A673 (cell line): ENCODE results near the gene CAMSAP1.

Source experiments
- EZH2 ChIP-seq: fragments of 200-600 bp; sonication (generic); IDR thresholded peaks from 2 replicates; pipeline ENCODE4 v1.6.1; 2017; ENCODE audit warnings: borderline replicate concordance, low read depth, mild to moderate bottlenecking, mixed read lengths, antibody characterized with exemption, low read length; ENCODE audit not compliant: poor library complexity, severe bottlenecking
- TF ChIP-seq, protein P1 (sequence below): fragments of 300-800, 200-600 bp; sonication (generic); conservative IDR thresholded peaks from 2 replicates; pipeline ENCODE4 v1.5.1; 2017; ENCODE audit warnings: low read depth, mild to moderate bottlenecking, antibody characterized with exemption, low read length, moderate library complexity, mixed read lengths

DNA sequence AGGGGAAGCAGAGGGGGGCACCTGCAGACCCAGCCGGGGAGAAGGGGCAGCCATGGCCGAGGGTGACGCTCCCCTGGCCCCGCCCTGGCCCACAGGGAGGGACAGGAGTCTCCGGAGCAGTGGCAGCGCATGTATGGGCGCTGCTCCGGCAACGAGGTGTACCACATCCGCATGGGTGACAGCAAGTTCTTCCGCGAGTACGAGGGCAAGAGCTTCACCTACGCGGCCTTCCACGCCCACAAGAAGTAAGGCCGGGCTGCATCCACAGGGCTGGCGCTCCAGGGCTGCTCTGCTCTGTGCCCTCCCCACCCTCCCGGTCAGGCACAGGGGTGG lies 137.2 kb downstream of the CAMSAP1 start:
- TF ChIP-seq, protein P1, sequence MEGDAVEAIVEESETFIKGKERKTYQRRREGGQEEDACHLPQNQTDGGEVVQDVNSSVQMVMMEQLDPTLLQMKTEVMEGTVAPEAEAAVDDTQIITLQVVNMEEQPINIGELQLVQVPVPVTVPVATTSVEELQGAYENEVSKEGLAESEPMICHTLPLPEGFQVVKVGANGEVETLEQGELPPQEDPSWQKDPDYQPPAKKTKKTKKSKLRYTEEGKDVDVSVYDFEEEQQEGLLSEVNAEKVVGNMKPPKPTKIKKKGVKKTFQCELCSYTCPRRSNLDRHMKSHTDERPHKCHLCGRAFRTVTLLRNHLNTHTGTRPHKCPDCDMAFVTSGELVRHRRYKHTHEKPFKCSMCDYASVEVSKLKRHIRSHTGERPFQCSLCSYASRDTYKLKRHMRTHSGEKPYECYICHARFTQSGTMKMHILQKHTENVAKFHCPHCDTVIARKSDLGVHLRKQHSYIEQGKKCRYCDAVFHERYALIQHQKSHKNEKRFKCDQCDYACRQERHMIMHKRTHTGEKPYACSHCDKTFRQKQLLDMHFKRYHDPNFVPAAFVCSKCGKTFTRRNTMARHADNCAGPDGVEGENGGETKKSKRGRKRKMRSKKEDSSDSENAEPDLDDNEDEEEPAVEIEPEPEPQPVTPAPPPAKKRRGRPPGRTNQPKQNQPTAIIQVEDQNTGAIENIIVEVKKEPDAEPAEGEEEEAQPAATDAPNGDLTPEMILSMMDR, result no peak
- no peak for TF ChIP-seq EZH2
